ENCODE results near the gene USP6NL. TPM values are rescaled to one million over a fixed set of nuclear protein-coding genes. Genes with fewer than 3 reads are reported as not detected.

Gene USP6NL
- total and polyA plus RNA-seq, 9 of the 15 experiments (the other 6 are each of a cell fraction or from before 2014, with no cell fraction given) = 3.2 to 26.6 (median 19.8) TPM

DNA sequence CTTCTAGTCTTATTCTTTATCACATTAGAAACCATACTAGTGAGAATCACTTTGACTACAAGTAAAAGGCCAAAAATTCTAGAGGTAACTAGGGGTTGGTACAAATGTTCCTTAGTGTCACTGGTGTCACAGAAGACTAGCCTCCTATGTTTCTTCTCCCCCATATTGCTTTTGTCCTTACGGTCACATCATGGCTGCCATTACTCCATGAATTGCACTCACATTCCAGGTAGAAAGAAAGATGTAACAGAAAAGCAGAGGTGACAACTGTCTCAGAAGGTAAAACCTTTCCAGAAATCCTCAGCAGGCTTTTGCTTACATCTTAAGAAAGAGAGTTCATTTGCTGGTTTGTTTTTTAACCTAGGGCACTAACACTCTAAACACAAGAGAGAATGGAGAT, 42.9 kb downstream of the USP6NL start:
- 85% methylated on average over 1 of the region's 1 CpG for WGBS (ENCODE audit: insufficient coverage, low coverage, missing lambda C conversion rate)
- CTCF ChIA-PET (ENCODE audit: low intra/inter-chr PET ratio) = no interaction called here

DNA sequence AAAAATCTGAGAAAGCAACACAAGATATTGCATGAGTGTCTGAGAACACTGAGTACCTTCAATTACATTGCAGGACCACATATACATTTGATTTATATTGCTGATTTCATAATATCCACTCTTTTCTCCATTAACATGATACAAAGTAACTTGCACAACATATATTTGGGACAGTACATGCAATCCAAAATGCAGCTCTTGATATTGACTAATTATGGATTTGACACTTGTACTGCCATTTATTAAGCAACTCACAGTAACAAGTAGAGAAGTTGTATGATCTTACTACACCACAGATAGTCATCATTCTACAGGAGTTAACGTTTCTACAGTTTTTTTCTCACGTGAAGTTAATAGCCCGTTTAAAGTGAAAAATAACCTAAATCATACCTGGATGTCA, 46.7 kb downstream of the USP6NL start:
- no TSS peak for BruUV-seq (replicated peaks)

More for the DNA sequence above, 42.9 kb downstream of the USP6NL start:
- intact Hi-C loops (cut with micrococcal nuclease) = no loop called here
- FAIRE-seq (no peak), ATAC-seq (no peak), DNase-seq (ENCODE audit: extremely low read depth in 1 of 4, low spot score in 3 of 4) (no peak)
- no peak overlapping the region for H2AFZ ChIP-seq (ENCODE audit: low read depth, low read length)
- no peak overlapping the region for H3K4me2 ChIP-seq (ENCODE audit: insufficient read depth, low read length)
- H3K27me3 ChIP-seq (ENCODE audit: control insufficient read depth in 2 of 2, insufficient read depth in 2 of 2, low read length in 2 of 2) = no peaks in the 10 kb centered on the region
- H3K9me3 ChIP-seq (replicated peaks; ENCODE audit: control insufficient read depth, insufficient read depth, low read depth, low read length) = no peaks in the 10 kb centered on the region
- H3K27ac ChIP-seq (ENCODE audit: extremely low read depth, low read depth, low read length) = no peak overlapping the region
- in situ Hi-C loops (cut with MboI) = no loop called here
- peaks cover 96% of the 10 kb centered on the region for H3K79me2 ChIP-seq (ENCODE audit: control insufficient read depth, insufficient read depth, low read length)
- no peak overlapping the region for H3K9ac ChIP-seq (ENCODE audit: insufficient read depth in 1 of 2, low read depth in 2 of 2, low read length in 2 of 2)
- H3K4me1 ChIP-seq (replicated peaks in 1 of 2; ENCODE audit: control insufficient read depth in 2 of 2, insufficient read depth in 2 of 2, low read length in 2 of 2) = peaks cover 0 to 4% of the 10 kb centered on the region in 2 experiments; a peak in 2 of 5 replicates
- BruUV-seq (replicated peaks) = no TSS peak
- H3K4me3 ChIP-seq = no peak overlapping the region
- H3K36me3 ChIP-seq (ENCODE audit: control insufficient read depth, insufficient read depth, low read length) = peaks cover 7% of the 10 kb centered on the region; the same call in 2 of the 3 replicates
- POLR2A ChIA-PET = interaction anchor here (1.3 kb wide), 1 partner anchor 50 kb away, joined by 4 read pairs; no protein-coding TSS in a partner anchor
- H4K20me1 ChIP-seq (replicated peaks; ENCODE audit: control insufficient read depth, insufficient read depth, low read length) = peaks cover 10% of the 10 kb centered on the region; the same call in 1 of the 2 replicates
- H3K9me1 ChIP-seq (ENCODE audit: control insufficient read depth, insufficient read depth, low read length) = no peaks in the 10 kb centered on the region
- 0 out of 2 replicates have a peak, but pooled peaks have one; percentile 14 for TF ChIP-seq BCOR (IDR thresholded peaks at IDR 0.05)
- no peak for TF ChIP-seq NFATC3 (IDR thresholded peaks at IDR 0.05)
- TF ChIP-seq RBM25 (IDR thresholded peaks at IDR 0.05; ENCODE audit: low read depth, low read length, severe bottlenecking) = peak; percentile 76
- TF ChIP-seq ZNF76 (CRISPR knock-in tag; IDR thresholded peaks at IDR 0.05; ENCODE audit: borderline replicate concordance) = no peak

More for the DNA sequence above, 46.7 kb downstream of the USP6NL start:
- no peak overlapping the region for H3K9ac ChIP-seq (ENCODE audit: insufficient read depth in 1 of 2, low read depth in 2 of 2, low read length in 2 of 2)
- WGBS (ENCODE audit: insufficient coverage, low coverage, missing lambda C conversion rate) = 83% methylated on average over 3 of the region's 3 CpGs
- peaks cover 0 to 8% of the 10 kb centered on the region in 2 experiments; a peak in 4 of 5 replicates for H3K4me1 ChIP-seq (replicated peaks in 1 of 2; ENCODE audit: control insufficient read depth in 2 of 2, insufficient read depth in 2 of 2, low read length in 2 of 2)
- 0 out of 2 replicates have a peak, but pooled peaks cover 2% of the 10 kb centered on the region for H3K9me3 ChIP-seq (replicated peaks; ENCODE audit: control insufficient read depth, insufficient read depth, low read depth, low read length)
- H3K4me3 ChIP-seq = no peak overlapping the region
- H3K9me1 ChIP-seq (ENCODE audit: control insufficient read depth, insufficient read depth, low read length) = no peaks in the 10 kb centered on the region
- peaks cover 13% of the 10 kb centered on the region; the same call in 2 of the 3 replicates for H3K36me3 ChIP-seq (ENCODE audit: control insufficient read depth, insufficient read depth, low read length)
- ATAC-seq = no peak
- ChIA-PET CTCF (ENCODE audit: low intra/inter-chr PET ratio) (no interaction called here), POLR2A (interaction anchor here (1.0 to 1.4 kb wide), 2 partner anchors 10 to 12 kb away, joined by 3 read pairs; no protein-coding TSS in a partner anchor)
- no peak for FAIRE-seq
- H3K79me2 ChIP-seq (ENCODE audit: control insufficient read depth, insufficient read depth, low read length) = peaks cover 89% of the 10 kb centered on the region
- no peak for DNase-seq (ENCODE audit: extremely low read depth in 1 of 4, low spot score in 3 of 4)
- no peak overlapping the region for H2AFZ ChIP-seq (ENCODE audit: low read depth, low read length)
- intact Hi-C loops (cut with micrococcal nuclease) = no loop called here
- in situ Hi-C loops (cut with MboI) = no loop called here
- H3K27ac ChIP-seq (ENCODE audit: extremely low read depth, low read depth, low read length) = no peak overlapping the region
- H4K20me1 ChIP-seq (replicated peaks; ENCODE audit: control insufficient read depth, insufficient read depth, low read length) = 0 out of 2 replicates have a peak, but pooled peaks cover under 1% of the 10 kb centered on the region
- H3K27me3 ChIP-seq (ENCODE audit: control insufficient read depth in 2 of 2, insufficient read depth in 2 of 2, low read length in 2 of 2) = no peaks in the 10 kb centered on the region
- H3K4me2 ChIP-seq (ENCODE audit: insufficient read depth, low read length) = no peak overlapping the region
- TF ChIP-seq FUS (optimal IDR thresholded peaks at IDR 0.05; ENCODE audit: low read depth, low read length) (no peak), CEBPB (tag; IDR thresholded peaks at IDR 0.05) (0 out of 2 replicates have a peak, but pooled peaks have one; percentile 6)
